Measurements from ENCODE around the gene VAMP2. TPM values are rescaled to one million over a fixed set of nuclear protein-coding genes. Genes with fewer than 3 reads are reported as not detected.
A peak's percentile ranks its signal among the peaks of the same experiment; 100 is the strongest.

VAMP2 gene
- total RNA-seq, 2 donors from 2014 or later: 32.1 to 32.2 TPM

GRCh38 chr17:8118769-8119580 lies 43.8 kb downstream of the VAMP2 start:
- peak; percentile 98 for DNase-seq
- 0 to 1% methylated on average over 28 to 38 of the region's 38 CpGs for WGBS, 2 experiments (ENCODE audit: insufficient coverage in 1 of 2, insufficient read length in 1 of 2)
- H3K9me3 ChIP-seq (ENCODE audit: control insufficient read depth, low read length): no peaks in the 10 kb centered on the region
- peak overlapping the region; percentile 91 for H3K27ac Mint-ChIP-seq
- peaks cover 64% of the 10 kb centered on the region for H3K27me3 ChIP-seq (ENCODE audit: control insufficient read depth, insufficient read depth, low read length, poor library complexity, severe bottlenecking)
- TF ChIP-seq, protein P1, sequence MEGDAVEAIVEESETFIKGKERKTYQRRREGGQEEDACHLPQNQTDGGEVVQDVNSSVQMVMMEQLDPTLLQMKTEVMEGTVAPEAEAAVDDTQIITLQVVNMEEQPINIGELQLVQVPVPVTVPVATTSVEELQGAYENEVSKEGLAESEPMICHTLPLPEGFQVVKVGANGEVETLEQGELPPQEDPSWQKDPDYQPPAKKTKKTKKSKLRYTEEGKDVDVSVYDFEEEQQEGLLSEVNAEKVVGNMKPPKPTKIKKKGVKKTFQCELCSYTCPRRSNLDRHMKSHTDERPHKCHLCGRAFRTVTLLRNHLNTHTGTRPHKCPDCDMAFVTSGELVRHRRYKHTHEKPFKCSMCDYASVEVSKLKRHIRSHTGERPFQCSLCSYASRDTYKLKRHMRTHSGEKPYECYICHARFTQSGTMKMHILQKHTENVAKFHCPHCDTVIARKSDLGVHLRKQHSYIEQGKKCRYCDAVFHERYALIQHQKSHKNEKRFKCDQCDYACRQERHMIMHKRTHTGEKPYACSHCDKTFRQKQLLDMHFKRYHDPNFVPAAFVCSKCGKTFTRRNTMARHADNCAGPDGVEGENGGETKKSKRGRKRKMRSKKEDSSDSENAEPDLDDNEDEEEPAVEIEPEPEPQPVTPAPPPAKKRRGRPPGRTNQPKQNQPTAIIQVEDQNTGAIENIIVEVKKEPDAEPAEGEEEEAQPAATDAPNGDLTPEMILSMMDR (conservative IDR thresholded peaks at IDR 0.05): peak; percentile 95
- peaks cover 15% of the 10 kb centered on the region for H3K4me1 Mint-ChIP-seq
- no peaks in the 10 kb centered on the region for H3K36me3 Mint-ChIP-seq (ENCODE audit: low read depth)
- H3K27me3 Mint-ChIP-seq (ENCODE audit: insufficient read depth): peaks cover 72% of the 10 kb centered on the region
- no peak overlapping the region for H3K27ac ChIP-seq (ENCODE audit: low read depth, low read length)
- H3K9ac ChIP-seq (ENCODE audit: extremely low read depth, low read length, poor library complexity, severe bottlenecking): no peak overlapping the region
- H3K36me3 ChIP-seq (ENCODE audit: control insufficient read depth, insufficient read depth, low read length): no peaks in the 10 kb centered on the region
- H3K9me3 Mint-ChIP-seq: no peaks in the 10 kb centered on the region
- H3K4me3 ChIP-seq (ENCODE audit: low read length): peak overlapping the region; percentile 91
- no peaks in the 10 kb centered on the region for H3K4me1 ChIP-seq (ENCODE audit: control insufficient read depth, insufficient read depth, low read length)
- peak overlapping the region; percentile 83 for H3K4me3 Mint-ChIP-seq

- no peak within 1 kb of the TSS for H3K9ac ChIP-seq (ENCODE audit: extremely low read depth, low read length, poor library complexity, severe bottlenecking)
Observed at GRCh38 chr17:8117980-8118768, 44.6 kb downstream of the VAMP2 start, which contains the start of gene ALOXE3. TSS of gene ALOXE3 (minus strand) at chr17:8118514. CDS start at chr17:8117990, 524 bp downstream.

GRCh38 chr17:8117367-8117979 lies 45.3 kb downstream of the VAMP2 start:
- TF ChIP-seq, protein P1 (conservative IDR thresholded peaks at IDR 0.05): no peak
- peaks cover 64% of the 10 kb centered on the region for H3K27me3 ChIP-seq (ENCODE audit: control insufficient read depth, insufficient read depth, low read length, poor library complexity, severe bottlenecking)
- Mint-ChIP-seq H3K27ac (no peak overlapping the region), H3K27me3 (ENCODE audit: insufficient read depth) (peaks cover 72% of the 10 kb centered on the region), H3K9me3 (no peaks in the 10 kb centered on the region), H3K36me3 (ENCODE audit: low read depth) (no peaks in the 10 kb centered on the region), H3K4me3 (peak overlapping the region; percentile 83), H3K4me1 (peaks cover 11% of the 10 kb centered on the region)
- 14 to 15% methylated on average over 8 to 18 of the region's 18 CpGs for WGBS, 2 experiments (ENCODE audit: insufficient coverage in 1 of 2, insufficient read length in 1 of 2)
- H3K36me3 ChIP-seq (ENCODE audit: control insufficient read depth, insufficient read depth, low read length): no peaks in the 10 kb centered on the region
- no peaks in the 10 kb centered on the region for H3K4me1 ChIP-seq (ENCODE audit: control insufficient read depth, insufficient read depth, low read length)
- H3K9ac ChIP-seq (ENCODE audit: extremely low read depth, low read length, poor library complexity, severe bottlenecking): no peak overlapping the region
- H3K27ac ChIP-seq (ENCODE audit: low read depth, low read length): no peak overlapping the region
- DNase-seq: no peak
- peak overlapping the region; percentile 91 for H3K4me3 ChIP-seq (ENCODE audit: low read length)
- H3K9me3 ChIP-seq (ENCODE audit: control insufficient read depth, low read length): no peaks in the 10 kb centered on the region

More at GRCh38 chr17:8117980-8118768, 44.6 kb downstream of the VAMP2 start, which contains the start of gene ALOXE3:
- Mint-ChIP-seq H3K4me3 (peak within 1 kb of the TSS; percentile 83), H3K4me1 (peaks cover 11% of the 10 kb centered on the region), H3K27ac (peak within 1 kb of the TSS; percentile 91), H3K27me3 (ENCODE audit: insufficient read depth) (peaks cover 72% of the 10 kb centered on the region), H3K9me3 (no peaks in the 10 kb centered on the region), H3K36me3 (ENCODE audit: low read depth) (no peaks in the 10 kb centered on the region)
- H3K4me1 ChIP-seq (ENCODE audit: control insufficient read depth, insufficient read depth, low read length): no peaks in the 10 kb centered on the region
- peak within 1 kb of the TSS; percentile 91 for H3K4me3 ChIP-seq (ENCODE audit: low read length)
- peak; percentile 88 for DNase-seq
- H3K27me3 ChIP-seq (ENCODE audit: control insufficient read depth, insufficient read depth, low read length, poor library complexity, severe bottlenecking): peaks cover 64% of the 10 kb centered on the region
- H3K9me3 ChIP-seq (ENCODE audit: control insufficient read depth, low read length): no peaks in the 10 kb centered on the region
- no peak within 1 kb of the TSS for H3K27ac ChIP-seq (ENCODE audit: low read depth, low read length)
- WGBS, 2 experiments (ENCODE audit: insufficient coverage in 1 of 2, insufficient read length in 1 of 2): 0 to 1% methylated on average over 16 to 33 of the region's 33 CpGs
- TF ChIP-seq, protein P1 (conservative IDR thresholded peaks at IDR 0.05): no peak
- H3K36me3 ChIP-seq (ENCODE audit: control insufficient read depth, insufficient read depth, low read length): no peaks in the 10 kb centered on the region

All from endodermal cell (in vitro differentiated cells).